Smooth muscle cell (in vitro differentiated cells): ENCODE results near the gene COLEC11. TPM values are rescaled to one million over a fixed set of nuclear protein-coding genes. Genes with fewer than 3 reads are reported as not detected.

Experiments
- DNase-seq: peaks from one replicate; lab custom pipeline; 2025; ENCODE audit not compliant: unreplicated experiment; lab: John Stamatoyannopoulos, UW
- H2AFZ ChIP-seq: fragments of 200-600 bp; sonication (generic); 2 replicates; pipeline ENCODE4 v1.6.0; 2016; ENCODE audit warnings: antibody characterized with exemption, low read depth, mild to moderate bottlenecking
- H3F3A ChIP-seq: fragments of 200-600 bp; sonication (generic); 2 replicates; pipeline ENCODE4 v1.6.0; 2017; ENCODE audit warnings: antibody characterized with exemption, low read depth
- H3K27ac ChIP-seq: fragments of 200-600 bp; sonication (generic); 2 replicates; pipeline ENCODE4 v1.5.1; 2016; ENCODE audit warnings: low read depth, mild to moderate bottlenecking
- H3K27me3 ChIP-seq: fragments of 200-600 bp; sonication (generic); 2 replicates; pipeline ENCODE4 v1.6.1; 2016; ENCODE audit warnings: low read depth, mild to moderate bottlenecking
- H3K36me3 ChIP-seq: fragments of 200-600 bp; sonication (generic); 2 replicates; pipeline ENCODE4 v1.5.1; 2016; ENCODE audit warnings: low read depth
- H3K4me1 ChIP-seq: fragments of 200-600 bp; sonication (generic); 2 replicates; pipeline ENCODE4 v1.5.1; 2016; ENCODE audit warnings: low read depth
- H3K4me2 ChIP-seq: fragments of 200-600 bp; sonication (generic); 2 replicates; pipeline ENCODE4 v1.6.0; 2016; ENCODE audit warnings: mild to moderate bottlenecking
- H3K4me3 ChIP-seq: fragments of 200-600 bp; sonication (generic); 2 replicates; pipeline ENCODE4 v1.5.1; 2016; ENCODE audit warnings: mild to moderate bottlenecking
- H3K79me2 ChIP-seq: fragments of 200-600 bp; sonication (generic); 2 replicates; pipeline ENCODE4 v1.6.0; 2016; ENCODE audit warnings: low read depth, mild to moderate bottlenecking
- H3K9ac ChIP-seq: fragments of 200-600 bp; sonication (generic); 2 replicates; pipeline ENCODE4 v1.6.0; 2016; ENCODE audit warnings: low read depth
- H3K9me3 ChIP-seq: fragments of 200-600 bp; sonication (generic); replicated peaks from 2 replicates; pipeline ENCODE4 v1.5.1; 2016; ENCODE audit warnings: low read depth
- H4K20me1 ChIP-seq: fragments of 200-600 bp; sonication (generic); 2 replicates; pipeline ENCODE4 v1.6.0; 2016; ENCODE audit warnings: low read depth
- CTCF ChIP-seq: fragments of 200-600 bp; sonication (generic); IDR thresholded peaks from 2 replicates; pipeline ENCODE4 v1.5.1; 2017; ENCODE audit warnings: borderline replicate concordance, mild to moderate bottlenecking, antibody characterized with exemption; ENCODE audit not compliant: insufficient read depth, poor library complexity, severe bottlenecking
- WGBS: methylation state at CpG from one replicate; pipeline ENCODE4 v1.1.7; 2016; ENCODE audit warnings: low lambda C conversion rate; 5-methylcytosine and 5-hydroxymethylcytosine counted together
- polyA plus RNA-seq: library from polyadenylated mRNA; unstranded; fragments of >200 nt; fragmentation: Nextera tagmentation; extraction: Ambion mirVana; gene quantifications from 2 replicates; pipeline ENCODE4 v1.2.1, GENCODE V29; 2016
- total RNA-seq: library from RNA; depleted of rRNA; stranded (reverse); fragments of >200 nt; gene quantifications from 2 replicates; pipeline ENCODE4 v1.2.3, GENCODE V29; 2014

COLEC11 gene
- total and polyA plus RNA-seq, 2 experiments from 2014 or later = 18.1 to 30.8 TPM

- H3K79me2 ChIP-seq = no peaks in the 10 kb centered on the region
- no peak overlapping the region for H3K4me2 ChIP-seq
- no peaks in the 10 kb centered on the region for H4K20me1 ChIP-seq
- H3K4me1 ChIP-seq = peaks cover 9% of the 10 kb centered on the region
- TF ChIP-seq CTCF = no peak
- no peak overlapping the region for H2AFZ ChIP-seq
- no peak overlapping the region for H3K4me3 ChIP-seq
- no peaks in the 10 kb centered on the region for H3K9me3 ChIP-seq
- no peaks in the 10 kb centered on the region for H3K27me3 ChIP-seq
- no peak overlapping the region for H3K27ac ChIP-seq
- peaks cover 4% of the 10 kb centered on the region for H3F3A ChIP-seq
- no peaks in the 10 kb centered on the region for H3K36me3 ChIP-seq
- no peak overlapping the region for H3K9ac ChIP-seq
- WGBS = 97% methylated on average over 3 of the region's 3 CpGs
- no peak for DNase-seq
Measured at GRCh38 chr2:3661149-3661660, 66.3 kb downstream of the COLEC11 start.

GRCh38 chr2:3662239-3662638, 67.3 kb downstream of the COLEC11 start:
- no peaks in the 10 kb centered on the region for H3K9me3 ChIP-seq
- peaks cover 4% of the 10 kb centered on the region for H3F3A ChIP-seq
- TF ChIP-seq CTCF = no peak
- H3K27ac ChIP-seq = no peak overlapping the region
- H3K9ac ChIP-seq = no peak overlapping the region
- H3K4me3 ChIP-seq = no peak overlapping the region
- H2AFZ ChIP-seq = no peak overlapping the region
- WGBS = 61% methylated on average over 6 of the region's 6 CpGs
- H4K20me1 ChIP-seq = no peaks in the 10 kb centered on the region
- no peak for DNase-seq
- H3K36me3 ChIP-seq = no peaks in the 10 kb centered on the region
- no peaks in the 10 kb centered on the region for H3K79me2 ChIP-seq
- peaks cover 9% of the 10 kb centered on the region for H3K4me1 ChIP-seq
- no peak overlapping the region for H3K4me2 ChIP-seq
- H3K27me3 ChIP-seq = no peaks in the 10 kb centered on the region

- H3K27me3 ChIP-seq = no peaks in the 10 kb centered on the region
- H3K9ac ChIP-seq = no peak overlapping the region
- no peaks in the 10 kb centered on the region for H3K36me3 ChIP-seq
- DNase-seq = no peak
- H3K4me3 ChIP-seq = no peak overlapping the region
- H3K4me2 ChIP-seq = no peak overlapping the region
- no peaks in the 10 kb centered on the region for H3F3A ChIP-seq
- peaks cover 7% of the 10 kb centered on the region for H3K4me1 ChIP-seq
- 58% methylated on average over 3 of the region's 3 CpGs for WGBS
- no peaks in the 10 kb centered on the region for H3K79me2 ChIP-seq
- no peaks in the 10 kb centered on the region for H4K20me1 ChIP-seq
- no peak overlapping the region for H3K27ac ChIP-seq
- H3K9me3 ChIP-seq = no peaks in the 10 kb centered on the region
- H2AFZ ChIP-seq = no peak overlapping the region
- no peak for TF ChIP-seq CTCF
Measured at GRCh38 chr2:3664118-3664517, 69.2 kb downstream of the COLEC11 start.

- 82% methylated on average over 8 of the region's 8 CpGs for WGBS
- Histone ChIP-seq H3K4me2 (no peak overlapping the region), H3K4me3 (no peak overlapping the region), H2AFZ (no peak overlapping the region), H3K27ac (no peak overlapping the region), H3K9ac (no peak overlapping the region), H3K4me1 (no peaks in the 10 kb centered on the region), H3F3A (no peaks in the 10 kb centered on the region), H4K20me1 (no peaks in the 10 kb centered on the region), H3K27me3 (no peaks in the 10 kb centered on the region), H3K79me2 (no peaks in the 10 kb centered on the region), H3K9me3 (no peaks in the 10 kb centered on the region), H3K36me3 (no peaks in the 10 kb centered on the region)
- no peak for DNase-seq
- no peak for TF ChIP-seq CTCF
Measured at GRCh38 chr2:3664925-3665324, 70.0 kb downstream of the COLEC11 start.
